ENCODE measurements around the gene MYOG.

MYOG gene

GRCh38 chr1:203090421-203091198 is 4.8 kb upstream of the MYOG start:
- DNase-seq (ENCODE audit: low read depth), result no peak

DNA sequence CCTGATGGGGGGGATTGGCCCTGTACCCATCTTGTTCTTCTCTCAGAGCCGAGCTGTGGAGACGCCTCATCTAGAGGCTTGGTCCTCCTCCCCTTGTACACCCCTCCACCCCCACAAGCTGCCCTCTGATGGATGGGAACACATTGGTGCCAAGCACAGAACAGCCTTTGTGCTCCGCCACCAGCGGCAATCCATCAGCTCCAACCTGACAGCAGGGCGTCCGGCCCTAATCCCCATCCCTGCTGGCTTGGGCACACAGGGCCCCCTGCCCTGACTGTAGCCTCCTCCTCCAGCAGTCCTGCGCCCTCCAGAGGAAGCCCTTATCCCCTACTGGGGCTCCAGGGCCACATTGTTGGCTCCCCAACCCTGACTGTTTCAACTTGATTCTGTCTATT is 3.8 kb upstream of the MYOG start:
- DNase-seq (ENCODE audit: low read depth), result no peak

DNA sequence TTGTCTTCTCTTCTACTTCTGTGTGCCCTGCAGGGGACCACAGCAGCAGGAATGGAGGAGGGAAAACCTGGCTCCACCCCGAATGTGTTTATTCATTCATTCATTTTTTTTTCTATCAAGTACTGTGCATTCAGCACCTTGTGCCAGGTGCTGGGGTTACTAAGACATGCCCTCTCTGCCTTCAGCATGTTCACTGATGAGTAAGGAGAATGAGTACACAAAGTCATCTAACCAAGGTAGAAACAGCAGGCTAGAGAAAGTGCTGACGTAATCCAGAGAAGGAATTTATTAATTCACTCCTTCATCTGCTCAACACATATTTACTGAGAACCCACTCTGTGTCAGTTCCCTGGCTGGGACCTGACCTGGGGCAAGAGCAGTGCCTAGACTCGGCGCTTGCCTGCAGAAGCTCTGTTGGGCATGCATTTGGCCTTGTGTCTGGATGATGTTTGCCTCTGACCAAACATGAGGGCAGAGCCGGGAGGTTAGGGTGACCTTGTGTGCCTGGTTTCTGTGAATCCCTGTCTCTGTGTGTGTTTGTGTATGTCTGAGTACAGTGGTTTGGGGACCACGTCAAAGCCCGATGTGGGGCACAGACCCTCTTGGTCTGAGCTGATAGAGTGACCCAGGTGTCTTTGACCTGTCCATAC is 3.3 kb upstream of the MYOG start:
- no peak for DNase-seq (ENCODE audit: low read depth)

DNA sequence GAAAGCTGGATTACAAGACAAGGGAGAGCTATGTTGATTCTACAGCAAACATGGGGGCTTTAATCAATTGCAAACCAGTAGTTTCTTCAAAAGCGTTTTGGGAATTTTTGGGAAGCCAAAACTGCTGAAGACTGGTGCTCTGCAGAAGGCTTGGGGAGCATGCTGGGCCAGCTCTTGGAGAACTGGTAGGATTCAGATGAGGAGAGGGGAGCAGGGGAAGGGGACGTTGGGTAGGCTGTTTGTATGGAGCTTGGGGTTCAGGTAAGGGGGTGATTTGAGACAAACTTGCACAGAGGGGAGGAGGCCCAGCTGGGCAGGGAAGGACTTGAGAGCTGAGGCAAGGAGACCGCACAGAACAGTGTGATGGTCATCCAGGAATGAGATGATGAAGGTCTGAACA is 2.6 kb upstream of the MYOG start:
- no peak for DNase-seq (ENCODE audit: low read depth)

DNA sequence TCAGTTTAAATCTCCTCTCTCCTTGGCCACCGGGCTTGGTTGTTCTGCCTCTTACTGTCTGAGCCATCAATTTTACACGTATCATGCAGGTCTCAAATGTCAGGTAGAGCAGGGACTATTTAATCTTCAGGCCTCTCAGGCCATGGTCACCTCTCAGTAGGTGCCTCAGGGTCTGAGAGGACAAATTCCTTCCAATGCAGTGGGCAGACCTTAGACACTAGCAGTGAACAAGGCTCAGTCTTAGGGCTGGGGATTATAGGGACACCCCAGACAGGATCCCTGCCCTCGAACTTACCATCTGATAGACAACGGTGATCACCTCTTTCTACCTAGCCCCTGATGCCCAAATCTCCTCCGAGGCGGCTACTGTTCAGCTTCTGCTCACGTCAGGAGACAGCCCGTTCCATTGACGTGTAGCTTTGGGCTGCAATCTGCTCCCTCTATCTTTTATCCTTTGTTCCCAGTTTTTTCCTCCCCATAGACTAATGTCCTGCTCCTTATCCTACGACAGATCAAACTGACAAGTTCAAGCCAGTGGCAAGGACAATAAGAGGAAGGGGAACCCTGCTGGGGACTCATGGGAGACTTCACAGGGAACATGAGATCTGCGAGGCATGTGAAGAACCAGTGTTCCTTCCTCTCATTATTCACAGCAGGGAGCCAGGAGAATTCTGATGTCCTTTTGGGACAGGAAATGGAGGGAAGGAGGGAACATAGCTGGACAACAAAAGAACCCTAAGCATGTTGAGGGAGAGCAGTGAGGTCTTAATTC is 1.4 kb upstream of the MYOG start:
- DNase-seq (ENCODE audit: low read depth), result no peak

GRCh38 chr1:203084588-203085527 is 954 bp downstream of the MYOG start:
- no peak for DNase-seq (ENCODE audit: low read depth)

DNA sequence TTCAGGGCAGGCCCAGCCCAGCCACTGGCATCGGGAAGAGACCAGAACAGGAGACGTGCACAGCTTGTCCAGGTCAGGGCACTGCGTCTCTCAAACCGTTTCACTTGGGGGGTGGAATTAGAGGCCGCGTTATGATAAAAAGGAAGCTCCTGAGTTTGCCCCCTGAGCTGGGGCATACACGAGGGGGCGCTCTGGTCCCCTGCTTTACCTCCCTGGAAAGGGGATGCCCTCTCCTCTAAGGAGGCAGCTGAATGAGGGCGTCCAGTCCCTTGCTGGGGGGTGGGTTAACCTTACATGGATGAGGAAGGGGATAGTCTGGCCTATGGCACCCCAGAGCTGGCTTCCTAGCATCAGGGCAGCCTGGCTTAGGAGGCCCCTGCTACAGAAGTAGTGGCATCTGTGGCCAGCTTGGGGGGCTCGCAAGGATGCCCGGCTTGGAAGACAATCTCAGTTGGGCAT is 2.3 kb downstream of the MYOG start:
- no peak for DNase-seq (ENCODE audit: low read depth)

DNA sequence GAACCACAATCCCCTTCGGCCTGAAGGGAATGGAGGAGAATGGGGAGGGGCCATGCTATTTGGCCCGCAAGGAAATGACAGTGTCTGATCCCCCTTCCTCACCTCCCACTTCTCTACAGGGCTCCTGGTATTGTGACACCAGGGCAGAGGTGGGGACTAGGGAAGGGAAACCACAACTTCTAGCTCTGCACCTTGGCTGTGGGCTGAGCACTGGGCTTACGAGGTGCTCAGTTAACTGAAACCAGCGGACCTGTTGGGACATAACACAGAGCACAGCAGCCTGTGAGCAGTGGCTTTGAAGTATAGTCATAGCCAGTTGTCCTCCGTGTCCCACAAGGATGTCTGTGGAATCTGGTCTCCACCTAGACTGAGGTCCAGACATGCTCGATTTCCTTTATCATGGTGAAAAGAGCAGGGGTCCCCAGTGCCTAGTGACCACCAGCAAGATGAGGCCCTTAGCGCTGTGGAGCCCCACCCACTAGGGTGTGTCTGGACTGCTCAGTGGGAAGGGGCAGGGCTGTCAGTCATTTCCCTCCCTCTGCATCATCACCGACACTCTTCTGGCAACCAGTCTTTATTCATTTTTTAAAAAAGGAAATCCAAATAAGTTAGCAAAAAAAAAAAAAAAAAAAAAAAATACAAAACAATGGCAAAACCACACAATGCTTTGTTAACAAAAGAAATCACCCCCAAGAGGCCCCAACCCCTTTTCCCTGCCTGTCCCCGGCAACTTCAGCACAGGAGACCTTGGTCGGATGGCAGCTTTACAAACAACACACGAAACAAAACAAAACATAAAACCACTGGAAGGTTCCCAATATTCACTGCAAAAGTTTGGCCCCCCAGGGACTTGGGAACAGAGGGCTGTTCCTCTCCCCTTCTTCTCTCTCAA is 3.0 kb downstream of the MYOG start:
- DNase-seq (ENCODE audit: low read depth), result no peak

GRCh38 chr1:203082231-203082505 is 3.6 kb downstream of the MYOG start:
- DNase-seq (ENCODE audit: low read depth), result no peak

DNA sequence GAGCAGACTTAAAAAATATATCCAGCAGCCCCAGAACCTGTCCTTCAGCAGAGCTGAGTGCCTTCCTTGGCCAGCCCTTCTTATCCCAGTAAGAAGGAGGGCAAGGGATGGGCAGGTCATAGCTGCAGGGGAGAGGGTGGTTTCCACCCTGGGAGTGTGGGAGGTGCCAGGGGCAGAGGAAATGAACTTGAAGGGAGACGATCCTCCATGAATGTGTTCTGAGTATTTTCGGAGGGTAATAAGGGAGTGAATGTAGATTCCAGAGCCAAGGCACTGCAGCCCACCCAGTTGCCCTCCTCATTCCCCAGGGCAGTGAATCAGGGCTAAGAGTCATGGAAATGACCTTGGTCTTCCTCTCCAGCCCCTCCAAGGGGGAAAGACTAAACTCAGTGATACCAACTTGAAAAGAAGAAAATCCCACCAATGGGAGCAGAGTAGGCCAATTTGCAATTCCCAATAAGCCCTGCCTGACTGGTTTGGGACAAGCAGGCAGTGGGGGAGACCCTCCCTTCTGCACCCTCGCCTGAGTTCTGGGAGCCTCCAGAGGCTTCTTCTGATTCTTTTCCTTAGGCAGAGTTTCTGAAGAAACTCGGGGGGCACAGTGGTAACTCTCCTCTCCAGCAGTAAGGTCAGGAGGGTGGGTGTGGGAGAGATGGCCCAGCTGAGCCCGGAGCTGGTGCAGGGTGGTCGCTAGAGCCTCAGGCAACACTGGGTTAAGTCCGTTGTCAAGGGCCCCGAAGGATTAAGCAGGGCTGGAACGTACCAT is 4.2 kb downstream of the MYOG start:
- DNase-seq (ENCODE audit: low read depth), result no peak

GRCh38 chr1:203080456-203080855 is 5.4 kb downstream of the MYOG start:
- DNase-seq (ENCODE audit: low read depth), result no peak

- no peak for DNase-seq (ENCODE audit: low read depth)
Measured at GRCh38 chr1:203078478-203078877, 7.3 kb downstream of the MYOG start.

DNA sequence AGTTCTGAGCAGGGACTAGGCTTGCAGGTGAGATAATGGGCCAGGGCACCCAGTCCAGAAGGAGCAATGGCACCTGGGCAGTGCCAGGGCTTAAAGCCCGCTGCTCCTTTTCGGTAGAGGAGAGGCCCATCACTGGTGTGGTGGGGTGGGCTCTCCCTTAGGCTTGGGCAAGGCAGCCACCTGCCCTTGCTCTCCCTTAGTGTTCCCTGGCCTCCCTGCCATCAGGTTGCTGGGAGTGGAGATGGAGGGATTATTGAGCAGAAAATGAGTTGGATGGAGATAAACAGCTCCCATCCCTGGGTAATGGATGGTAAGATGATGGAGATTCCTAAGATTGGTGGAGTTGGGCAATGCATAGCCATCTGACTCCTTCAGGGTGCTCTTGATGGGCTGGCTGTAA is 7.9 kb downstream of the MYOG start:
- no peak for DNase-seq (ENCODE audit: low read depth)

GRCh38 chr1:203077367-203077766 is 8.4 kb downstream of the MYOG start:
- DNase-seq (ENCODE audit: low read depth), result no peak

- DNase-seq (ENCODE audit: low read depth), result no peak
Measured at GRCh38 chr1:203076031-203076511, 9.7 kb downstream of the MYOG start.

DNA sequence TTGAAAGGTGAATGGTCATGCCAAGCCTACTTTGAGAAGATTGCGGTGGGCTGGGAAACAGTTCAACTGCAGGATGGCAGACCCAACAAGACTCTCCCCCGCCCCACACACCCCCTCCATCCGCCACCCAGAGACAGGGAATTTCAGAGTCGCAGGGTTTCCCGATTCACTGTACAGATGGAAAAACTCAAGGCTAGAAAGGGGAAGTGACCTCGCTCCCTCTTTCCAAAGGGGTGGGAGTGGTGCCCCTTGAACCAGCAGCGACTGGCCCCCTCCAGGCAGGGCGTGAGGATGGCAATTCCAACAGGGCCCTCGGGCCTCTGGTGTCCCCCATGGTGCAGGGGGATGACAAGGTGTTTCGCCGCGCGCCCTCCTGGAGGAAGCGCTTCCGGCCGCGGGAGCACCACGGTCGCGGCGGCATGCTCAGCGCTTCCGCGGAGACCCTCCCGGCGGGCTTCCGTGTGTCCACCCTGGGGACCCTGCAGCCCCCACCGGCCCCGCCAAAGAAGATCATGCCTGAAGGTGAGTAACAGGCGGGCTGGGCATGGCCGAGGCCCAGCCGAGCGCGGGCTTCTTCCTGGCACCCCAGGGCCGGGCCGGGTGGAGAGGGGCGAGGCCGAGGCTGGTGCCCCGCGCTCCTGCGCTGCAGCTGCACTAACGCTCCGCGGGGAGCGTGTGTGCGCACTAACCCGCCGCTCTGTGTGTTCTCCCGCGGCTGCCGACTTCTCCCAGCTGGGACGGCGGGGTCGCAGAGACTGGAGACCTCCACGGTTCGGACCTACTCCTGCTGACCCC is 10.4 kb downstream of the MYOG start:
- DNase-seq (ENCODE audit: low read depth), result no peak

- DNase-seq (ENCODE audit: low read depth), result no peak
Measured at GRCh38 chr1:203074610-203075009, 11.2 kb downstream of the MYOG start.

- no peak for DNase-seq (ENCODE audit: low read depth)
Measured at GRCh38 chr1:203073469-203073868, 12.3 kb downstream of the MYOG start.

DNA sequence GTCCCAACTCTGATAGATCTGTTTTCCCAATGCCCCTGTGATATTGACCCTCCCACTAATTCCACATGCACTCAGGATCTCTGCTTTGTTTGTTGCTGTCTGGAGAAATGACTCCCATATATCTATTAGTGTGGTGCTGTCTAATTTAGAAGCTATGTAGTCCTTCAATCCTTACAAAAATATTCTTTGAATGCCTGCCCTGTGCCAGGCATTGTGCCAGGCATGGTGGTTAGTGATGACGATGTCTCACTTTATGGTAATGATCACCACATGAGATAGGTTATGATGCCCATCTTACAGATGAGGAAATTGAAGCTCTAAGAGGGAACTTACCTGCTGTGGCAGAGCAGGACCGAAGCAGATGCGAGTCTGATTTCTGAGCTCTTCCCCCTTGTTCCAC is 12.9 kb downstream of the MYOG start:
- no peak for DNase-seq (ENCODE audit: low read depth)

All from T follicular helper cell (primary cell).